Stimulated activated CD4-positive, alpha-beta T cell treated with anti-CD3 and anti-CD28 coated beads, Interleukin-15, amount 100 ng/mL, for 48 hours (primary cell): Measurements from ENCODE around the gene C5orf15.

Experiments used
- DNase-seq, 2 donors: peaks; one replicate each; pipeline ENCODE4 v3.0.0-alpha.2; 2020; ENCODE audit warnings: low read depth in 2 of 2

The C5orf15 gene

DNA sequence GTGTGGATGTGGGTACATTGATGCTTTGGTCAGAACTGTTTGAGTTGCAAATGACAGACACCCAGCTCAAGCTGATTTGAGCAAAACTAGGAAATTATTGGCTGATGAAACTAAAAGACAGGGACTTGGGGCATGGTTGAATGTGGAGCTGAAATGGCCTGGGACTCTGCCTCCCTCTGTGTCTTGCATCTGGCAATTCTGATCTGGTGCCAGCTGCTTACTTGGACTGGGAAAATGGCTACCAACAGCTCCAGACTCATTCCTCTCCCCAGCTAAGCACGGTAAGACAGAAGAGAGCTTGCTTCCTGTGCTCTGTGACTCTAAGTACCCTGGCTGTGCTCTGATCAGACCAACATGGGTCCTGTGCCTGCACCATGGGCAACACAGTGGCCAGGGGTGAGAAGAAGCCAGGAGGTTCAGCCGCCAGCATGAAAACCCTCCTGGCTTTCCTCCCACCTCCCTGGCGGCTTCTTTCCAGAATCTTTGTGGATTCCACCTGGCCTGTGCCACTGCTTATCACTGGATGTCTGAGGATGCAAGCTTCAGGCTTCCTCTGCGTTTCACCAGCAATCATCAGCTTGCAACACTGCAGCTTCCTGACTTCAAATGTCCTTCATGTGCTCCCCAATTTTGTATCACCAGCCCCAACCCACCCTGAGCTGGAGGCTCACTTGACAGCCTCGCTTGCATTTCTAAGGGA lies 44.1 kb downstream of the C5orf15 start:
- DNase-seq = no peak

DNA sequence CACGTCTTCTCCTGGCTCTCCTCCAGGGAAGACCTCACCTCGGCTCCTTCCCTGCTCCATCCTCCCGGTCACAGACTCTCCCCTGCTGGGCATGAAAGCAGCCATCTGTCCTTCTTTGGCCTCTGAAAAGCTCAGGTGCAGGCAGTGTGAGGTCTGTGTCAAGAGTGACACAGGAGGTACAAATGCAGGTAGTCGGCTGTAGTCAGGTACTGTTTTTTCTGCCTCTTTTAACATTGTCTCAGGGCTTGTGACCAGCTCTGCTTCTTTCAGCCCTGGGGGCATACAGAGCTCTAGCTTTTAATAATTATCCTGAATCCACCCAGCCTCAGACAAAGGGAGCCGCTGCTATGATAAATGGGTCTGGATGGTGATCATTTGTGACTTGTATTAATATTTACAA lies 46.4 kb downstream of the C5orf15 start:
- DNase-seq = no peak

DNA sequence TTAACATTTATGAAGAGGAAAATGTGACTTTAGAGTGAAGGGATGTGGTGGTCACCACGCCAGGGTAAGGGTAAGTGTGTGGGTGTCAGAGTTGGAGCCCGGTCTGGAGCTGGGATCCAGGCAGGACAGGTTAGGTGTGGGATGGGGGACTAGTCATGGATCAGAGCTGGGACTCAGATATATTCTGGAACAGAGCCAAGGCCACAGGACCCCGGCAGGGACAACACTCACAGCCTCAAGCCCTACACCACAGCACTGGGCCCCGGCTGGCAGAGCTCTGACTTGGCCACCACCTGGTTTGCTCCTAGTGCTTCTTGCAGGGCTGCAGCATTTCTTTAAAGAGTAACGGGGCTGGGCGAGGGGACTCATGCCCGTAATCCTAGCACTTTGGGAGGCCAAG lies 47.4 kb downstream of the C5orf15 start:
- DNase-seq = no peak

DNA sequence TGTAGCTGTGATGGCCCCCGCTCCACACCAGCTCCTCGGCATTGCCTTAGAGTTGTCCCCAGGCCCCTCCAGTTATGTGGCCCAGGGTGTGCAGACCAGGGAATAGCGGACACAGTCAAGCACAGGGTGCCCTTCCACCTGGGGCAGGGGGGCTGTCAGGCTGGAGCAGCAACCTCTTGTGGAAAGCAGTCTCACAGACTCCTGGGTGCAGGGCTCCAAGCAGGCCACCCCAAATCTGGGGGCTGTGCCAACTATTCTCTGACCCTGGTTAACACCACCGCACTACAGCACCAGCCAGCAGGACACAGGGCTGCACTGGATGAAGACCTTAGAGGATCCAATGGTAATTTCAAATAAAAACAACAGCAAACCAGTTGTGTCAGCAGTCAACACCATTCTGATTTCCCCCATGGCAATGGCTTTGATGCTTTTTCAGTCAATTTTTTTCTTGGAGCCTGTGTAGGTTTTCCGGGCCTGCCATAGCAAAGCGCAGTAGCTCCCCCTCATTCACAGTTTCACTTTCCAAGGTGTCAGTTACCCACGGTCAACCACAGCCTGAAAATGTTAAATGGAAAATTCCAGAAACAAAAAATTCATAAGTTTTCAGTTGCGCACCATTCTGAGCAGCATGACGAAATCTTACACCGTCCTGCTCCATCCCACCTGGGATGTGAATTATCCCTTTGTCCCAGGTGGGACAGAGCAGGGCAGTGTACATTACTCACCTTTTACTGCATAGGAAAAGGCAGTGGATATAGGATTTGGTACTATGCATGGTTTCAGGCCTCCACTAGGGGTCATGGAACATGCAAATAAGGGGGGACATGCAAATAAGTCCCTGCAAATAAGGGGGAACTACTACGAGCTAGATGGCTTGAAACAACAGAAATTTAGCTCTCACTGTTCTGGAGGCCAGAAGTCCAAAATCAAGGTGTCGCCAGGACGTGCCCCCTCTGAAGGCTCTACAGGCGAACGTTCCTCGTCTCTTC lies 49.0 kb downstream of the C5orf15 start:
- DNase-seq = no peak

DNA sequence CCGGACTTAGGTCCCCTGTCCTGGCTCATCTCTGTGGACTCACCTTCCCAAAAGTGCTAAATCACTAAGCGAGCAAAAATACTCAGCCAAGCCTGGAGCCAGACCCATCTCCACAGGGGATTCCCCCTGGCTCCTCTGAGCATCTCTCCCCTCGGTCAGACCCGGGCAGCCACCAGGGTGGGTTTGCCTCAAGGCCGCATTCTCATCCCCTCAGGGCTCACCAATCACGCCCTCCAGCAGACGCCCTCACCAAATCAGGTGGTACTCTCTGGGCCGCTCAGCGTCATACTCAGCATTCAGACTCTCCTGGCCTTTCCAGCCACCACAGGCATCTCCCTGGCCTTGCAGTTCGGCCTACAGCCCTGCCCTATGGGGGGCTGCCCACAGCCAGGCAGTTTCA lies 49.7 kb downstream of the C5orf15 start:
- no peak for DNase-seq

DNA sequence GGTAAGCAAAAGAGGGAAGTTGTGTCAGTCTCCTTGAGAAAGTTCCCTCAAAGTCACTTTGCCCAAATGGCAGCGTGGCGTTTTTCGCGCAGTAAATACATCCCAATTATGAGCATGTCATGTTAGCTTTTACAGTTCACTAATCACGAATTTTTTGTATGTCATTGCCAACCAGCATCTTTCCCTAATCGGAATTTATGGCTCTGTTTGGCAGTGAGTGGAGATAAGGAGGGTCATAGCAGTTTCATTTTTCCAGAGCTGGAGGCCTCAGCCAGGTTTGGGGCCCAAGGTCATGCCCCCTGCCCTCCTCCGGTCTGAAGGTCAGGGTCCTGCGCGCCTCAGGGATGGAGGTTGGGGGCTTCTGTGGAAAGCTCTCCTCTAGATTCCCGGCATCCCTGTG lies 50.1 kb downstream of the C5orf15 start:
- no peak for DNase-seq

DNA sequence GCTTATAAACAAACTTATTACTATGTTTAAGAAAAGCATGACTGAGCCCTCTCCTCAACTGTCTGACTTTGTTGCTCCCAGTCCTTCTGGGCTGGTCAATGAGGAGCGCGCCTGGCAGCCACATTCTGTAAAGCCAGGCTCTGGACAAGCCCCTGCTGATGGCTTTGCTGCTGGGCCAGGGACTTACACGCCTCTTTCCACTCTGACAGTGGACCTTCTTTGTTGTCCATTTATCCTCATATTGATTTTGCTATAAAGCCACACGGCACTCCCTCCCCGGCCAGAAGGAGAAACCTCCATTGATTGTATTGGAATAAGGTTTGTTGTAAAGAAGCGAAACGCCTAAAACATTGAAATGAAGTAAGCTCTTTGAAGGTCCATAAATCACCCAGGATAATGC lies 50.6 kb downstream of the C5orf15 start:
- DNase-seq = no peak

DNA sequence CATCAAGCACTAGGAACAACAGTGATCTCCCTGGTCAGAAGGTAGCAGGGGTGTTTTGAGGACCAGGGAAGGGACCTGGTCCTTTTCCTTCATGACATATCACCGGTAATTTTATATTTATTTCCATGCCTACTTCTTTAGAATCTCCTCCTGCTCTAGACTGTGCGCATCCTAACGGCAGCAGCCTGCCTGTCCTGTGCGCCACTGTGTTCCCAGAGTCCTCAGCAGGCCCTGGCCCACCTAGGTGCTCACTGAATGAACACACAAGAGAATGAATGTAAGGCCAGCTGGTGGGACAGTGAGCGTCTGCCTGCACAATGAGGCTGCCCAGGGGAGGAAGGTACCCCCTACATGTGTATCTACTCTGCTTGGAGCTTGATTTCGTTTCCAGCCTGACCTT lies 51.5 kb downstream of the C5orf15 start:
- DNase-seq = no peak

DNA sequence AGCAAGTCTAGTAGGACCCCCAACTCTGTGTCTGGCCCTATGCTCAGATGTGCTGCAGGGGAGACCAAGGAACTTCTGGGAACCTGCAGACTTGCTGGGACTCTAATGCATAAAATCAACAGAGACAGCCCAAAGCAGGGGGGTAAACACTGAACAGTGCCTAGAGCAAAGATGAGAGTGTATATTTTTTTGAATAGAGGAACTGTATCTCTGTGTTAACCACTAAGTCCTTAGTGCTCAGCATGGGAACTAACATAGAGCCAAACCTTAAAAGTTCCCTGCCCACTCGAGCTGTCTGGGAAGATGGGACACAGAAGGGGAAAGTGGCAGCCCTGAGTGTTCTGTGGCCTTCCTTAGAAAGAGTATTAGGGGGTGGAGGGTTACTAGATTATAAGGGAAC lies 51.9 kb downstream of the C5orf15 start:
- DNase-seq = no peak

DNA sequence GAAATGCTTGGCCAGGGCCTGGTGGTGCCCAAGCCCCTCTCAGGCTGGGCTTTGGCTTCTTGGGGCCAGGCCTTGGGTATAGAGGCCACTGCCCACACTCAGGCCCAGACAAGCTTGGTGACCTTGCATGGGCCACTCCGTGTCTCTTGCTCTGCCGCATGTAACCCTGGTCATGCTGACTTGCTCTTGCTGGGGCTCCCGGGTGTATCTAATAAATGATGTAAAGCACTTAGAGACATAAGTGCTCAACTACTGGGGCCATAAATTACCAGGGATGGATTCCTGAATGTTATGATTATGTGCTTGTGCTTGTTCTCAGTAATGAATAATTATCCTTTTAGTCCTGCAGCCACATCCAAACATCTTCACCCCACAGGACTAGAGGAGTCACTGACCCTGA lies 54.0 kb downstream of the C5orf15 start:
- no peak for DNase-seq

DNA sequence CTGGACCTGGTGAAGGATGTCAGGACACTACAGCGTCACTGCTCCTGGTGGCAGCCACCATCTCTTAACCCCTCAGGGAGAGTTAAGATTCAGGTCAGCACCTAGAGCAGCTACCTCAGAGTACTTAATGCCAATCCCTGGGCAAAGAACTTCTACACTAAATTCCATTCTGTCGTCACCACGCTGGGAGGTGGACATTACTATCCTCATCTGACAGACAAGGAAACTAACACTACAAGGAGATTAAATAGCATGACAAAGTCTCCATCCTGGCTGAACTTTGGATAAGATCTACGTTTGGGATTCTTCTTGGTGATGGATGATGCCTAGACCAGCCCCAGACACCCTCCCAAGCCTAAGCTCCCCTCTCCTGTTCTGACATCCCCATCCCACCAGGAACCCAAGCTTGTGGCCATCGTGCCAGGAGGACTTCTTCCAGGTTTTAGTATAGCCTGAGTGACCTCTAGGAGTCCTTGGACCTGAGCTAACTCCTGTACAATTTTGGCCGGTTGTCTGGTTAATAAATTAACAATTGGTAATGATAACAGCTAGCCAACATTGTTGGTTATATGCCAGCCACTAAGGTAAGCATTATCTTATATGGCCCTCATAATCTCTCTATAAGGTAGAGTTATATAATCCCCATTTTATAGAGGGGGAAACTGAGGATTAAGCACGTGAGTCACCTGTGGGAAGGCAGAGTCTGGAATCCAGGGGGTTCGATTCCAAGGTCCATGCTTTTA lies 54.8 kb downstream of the C5orf15 start:
- DNase-seq = no peak

DNA sequence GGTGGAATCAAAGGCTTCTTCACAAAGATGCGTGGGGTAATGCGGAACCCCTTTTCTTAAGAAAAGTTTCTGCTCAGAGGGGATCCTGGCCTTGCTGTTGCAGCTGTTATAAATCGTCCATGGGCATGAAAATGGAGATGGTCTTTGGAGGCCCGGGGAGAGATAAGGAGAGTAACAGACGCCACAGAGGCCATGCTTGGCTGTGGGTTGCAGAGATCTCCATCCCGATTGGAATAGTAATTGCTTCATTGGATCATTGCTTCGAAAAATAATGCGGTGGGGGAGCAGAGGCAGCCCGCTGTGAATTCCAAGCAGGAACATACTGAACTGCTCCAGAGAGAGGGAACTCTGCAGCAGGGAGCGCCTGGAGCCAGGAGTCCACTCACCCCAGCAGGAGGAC lies 55.5 kb downstream of the C5orf15 start:
- no peak for DNase-seq

DNA sequence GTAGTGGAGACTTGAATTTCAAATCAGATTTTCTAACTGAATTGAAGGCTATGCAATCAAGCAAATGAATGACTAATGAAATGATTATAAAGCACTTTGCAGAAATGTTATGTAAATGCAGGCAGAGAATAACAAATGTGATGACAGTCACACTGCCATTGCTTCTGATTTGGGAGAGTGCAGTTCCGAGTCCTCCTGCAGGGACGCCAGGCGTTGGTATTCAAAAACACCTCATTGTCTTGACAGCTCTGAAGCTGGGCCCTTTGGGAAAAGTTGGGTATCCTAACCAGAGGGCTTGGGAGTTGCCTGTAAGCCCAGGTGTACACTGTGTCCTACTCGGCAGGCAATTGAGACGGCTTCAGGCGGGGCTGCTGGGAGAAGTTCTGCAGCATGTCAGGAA lies 57.9 kb downstream of the C5orf15 start:
- DNase-seq = no peak

DNA sequence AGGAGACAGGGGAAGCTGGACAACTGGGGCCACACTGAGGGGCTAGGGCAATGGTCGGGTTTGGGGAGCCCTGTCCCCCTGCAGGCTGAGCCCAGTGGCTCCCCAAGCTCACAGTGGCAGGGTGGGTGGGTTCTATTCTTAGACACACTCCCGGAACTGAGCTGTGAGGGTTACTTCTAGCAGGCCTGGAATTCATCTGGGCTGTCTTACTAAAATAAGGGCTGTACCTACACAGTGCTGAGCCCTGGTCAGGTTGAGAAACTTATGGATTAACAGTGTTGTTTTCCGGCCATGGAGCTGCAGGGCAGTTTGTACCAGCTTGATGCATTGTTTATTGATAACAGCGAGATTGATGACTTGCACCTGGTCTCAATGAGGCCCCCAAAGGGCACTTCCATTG lies 58.8 kb downstream of the C5orf15 start:
- DNase-seq = no peak

DNA sequence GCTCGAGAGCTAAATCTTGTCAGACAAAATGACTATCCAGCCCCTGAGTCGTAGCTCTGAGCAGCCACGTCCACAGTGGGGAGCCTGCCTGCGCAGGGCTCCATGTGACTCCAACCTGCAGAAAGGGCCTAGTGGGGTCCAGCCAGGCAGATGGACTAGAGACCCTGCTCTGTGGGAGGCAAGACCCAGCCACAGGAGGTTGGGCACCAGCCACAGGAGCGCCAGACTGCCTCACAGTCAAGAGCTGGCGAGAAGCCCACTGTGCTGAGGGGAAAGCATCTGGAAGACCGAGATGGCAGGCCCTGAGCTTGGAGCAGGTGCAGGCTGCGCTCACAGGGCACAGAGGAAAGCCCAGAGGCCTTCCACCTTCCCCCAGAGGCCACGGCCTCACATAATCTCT lies 61.4 kb downstream of the C5orf15 start:
- DNase-seq = no peak

DNA sequence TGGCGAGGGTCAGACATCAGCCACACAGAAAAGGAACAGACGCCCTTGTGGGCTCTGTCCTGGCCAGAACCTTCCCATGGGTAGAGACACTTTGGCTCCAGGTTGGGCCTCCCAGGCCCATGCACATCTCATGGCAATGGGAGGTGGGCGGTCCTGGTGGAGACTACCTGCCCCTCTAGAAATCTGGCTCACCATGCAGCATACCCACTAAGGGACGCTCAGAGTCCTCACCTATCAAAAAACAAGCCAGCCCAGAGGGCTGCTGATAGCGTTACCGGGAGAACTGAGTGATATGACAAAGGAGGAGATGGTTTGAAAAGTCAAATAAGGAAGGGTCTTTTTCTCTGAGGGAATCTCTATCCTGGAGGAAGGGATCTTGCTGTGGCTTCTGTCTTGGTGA lies 62.1 kb downstream of the C5orf15 start:
- DNase-seq = no peak
